ENCODE measurements around the gene SLC7A10. TPM values are rescaled to one million over a fixed set of nuclear protein-coding genes. Genes with fewer than 3 reads are reported as not detected.

The SLC7A10 gene
- total and polyA plus RNA-seq, 2 donors from 2014 or later: 0.41 TPM; not detected in 1

DNA sequence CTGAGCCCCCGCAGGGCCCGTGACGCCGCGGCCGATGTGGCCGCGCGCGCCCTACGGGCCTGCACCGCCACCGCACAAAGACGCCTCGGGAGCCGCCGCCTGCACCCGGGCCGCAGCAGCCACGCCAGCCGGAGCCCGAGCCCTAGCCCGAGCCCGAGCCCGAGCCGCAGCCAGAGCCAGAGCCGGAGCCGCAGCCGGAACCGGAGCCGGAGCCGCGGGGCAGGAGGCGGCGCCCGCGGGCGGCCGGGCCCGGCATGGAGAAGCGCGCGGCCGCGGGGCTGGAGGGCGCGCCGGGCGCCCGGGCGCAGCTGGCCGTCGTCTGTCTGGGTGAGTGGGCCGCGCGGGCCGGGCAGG is 31.1 kb downstream of the SLC7A10 start:
- no peak overlapping the region for H3K9ac ChIP-seq (ENCODE audit: low read length in 3 of 3)
- H3K4me1 ChIP-seq (ENCODE audit: control insufficient read depth in 2 of 3, insufficient read depth in 2 of 3, low read depth in 1 of 3, low read length in 3 of 3): peaks cover 0 to 3% (median 0%) of the 10 kb centered on the region in 3 donors
- FAIRE-seq (no peak), DNase-seq (peak in 2 of 5 donors; percentile 31 to 62)
- no peaks in the 10 kb centered on the region for H3K27me3 ChIP-seq (ENCODE audit: control insufficient read depth, insufficient read depth, low read length)
- no peaks in the 10 kb centered on the region for H3K9me3 ChIP-seq (ENCODE audit: control insufficient read depth in 2 of 3, insufficient read depth in 1 of 3, low read length in 3 of 3)
- no peaks in the 10 kb centered on the region for H3K36me3 ChIP-seq (ENCODE audit: control insufficient read depth in 2 of 3, insufficient read depth in 3 of 3, low read length in 3 of 3)
- peak overlapping the region in 1 of 3 donors; percentile 52 for H3K4me3 ChIP-seq (ENCODE audit: low read length in 3 of 3)
- TF ChIP-seq, protein P1, sequence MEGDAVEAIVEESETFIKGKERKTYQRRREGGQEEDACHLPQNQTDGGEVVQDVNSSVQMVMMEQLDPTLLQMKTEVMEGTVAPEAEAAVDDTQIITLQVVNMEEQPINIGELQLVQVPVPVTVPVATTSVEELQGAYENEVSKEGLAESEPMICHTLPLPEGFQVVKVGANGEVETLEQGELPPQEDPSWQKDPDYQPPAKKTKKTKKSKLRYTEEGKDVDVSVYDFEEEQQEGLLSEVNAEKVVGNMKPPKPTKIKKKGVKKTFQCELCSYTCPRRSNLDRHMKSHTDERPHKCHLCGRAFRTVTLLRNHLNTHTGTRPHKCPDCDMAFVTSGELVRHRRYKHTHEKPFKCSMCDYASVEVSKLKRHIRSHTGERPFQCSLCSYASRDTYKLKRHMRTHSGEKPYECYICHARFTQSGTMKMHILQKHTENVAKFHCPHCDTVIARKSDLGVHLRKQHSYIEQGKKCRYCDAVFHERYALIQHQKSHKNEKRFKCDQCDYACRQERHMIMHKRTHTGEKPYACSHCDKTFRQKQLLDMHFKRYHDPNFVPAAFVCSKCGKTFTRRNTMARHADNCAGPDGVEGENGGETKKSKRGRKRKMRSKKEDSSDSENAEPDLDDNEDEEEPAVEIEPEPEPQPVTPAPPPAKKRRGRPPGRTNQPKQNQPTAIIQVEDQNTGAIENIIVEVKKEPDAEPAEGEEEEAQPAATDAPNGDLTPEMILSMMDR (IDR thresholded peaks at IDR 0.05; ENCODE audit: borderline replicate concordance, extremely low read depth, insufficient read depth): no peak
- intact Hi-C loops (cut with DNase I): no loop called here
- no peak overlapping the region for H3K27ac ChIP-seq (ENCODE audit: low read depth in 2 of 2, low read length in 2 of 2)

DNA sequence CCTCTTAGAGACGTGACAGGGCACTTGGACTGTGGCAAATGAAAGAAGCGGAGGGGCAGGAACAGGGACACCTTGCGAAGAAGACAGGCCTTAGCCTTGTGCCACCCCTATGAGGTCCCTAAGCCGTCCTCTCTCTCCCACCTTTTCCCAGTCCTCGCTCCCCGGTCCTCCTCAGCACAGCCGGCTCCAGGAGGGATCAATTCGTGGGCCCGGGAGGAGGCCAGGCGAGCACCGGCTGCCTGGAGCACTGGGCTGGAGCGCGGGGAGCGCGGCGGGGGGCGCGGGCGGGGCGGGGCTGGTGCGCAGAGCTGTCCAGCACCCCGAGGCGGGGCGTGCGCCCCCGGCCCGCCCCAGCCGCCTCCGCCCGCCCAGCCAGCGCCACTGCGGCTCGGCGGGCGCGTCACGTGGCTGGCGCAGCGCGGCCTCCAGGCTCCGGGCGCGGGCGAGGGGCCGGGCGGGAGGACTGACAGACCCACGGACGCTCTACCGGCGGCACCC is 31.7 kb downstream of the SLC7A10 start, which contains the start of gene LRP3:
LRP3 (plus strand) TSS at position 466 of the 498 bp plus-strand sequence. CDS start 456 bp downstream, outside the sequence.
- FAIRE-seq: no peak
- Histone ChIP-seq H3K27me3 (ENCODE audit: control insufficient read depth, insufficient read depth, low read length) (no peaks in the 10 kb centered on the region), H3K27ac (ENCODE audit: low read depth in 2 of 2, low read length in 2 of 2) (no peak within 1 kb of the TSS), H3K9me3 (ENCODE audit: control insufficient read depth in 2 of 3, insufficient read depth in 1 of 3, low read length in 3 of 3) (no peaks in the 10 kb centered on the region), H3K4me1 (ENCODE audit: control insufficient read depth in 2 of 3, insufficient read depth in 2 of 3, low read depth in 1 of 3, low read length in 3 of 3) (peaks cover 0 to 3% (median 0%) of the 10 kb centered on the region in 3 donors), H3K36me3 (ENCODE audit: control insufficient read depth in 2 of 3, insufficient read depth in 3 of 3, low read length in 3 of 3) (no peaks in the 10 kb centered on the region), H3K9ac (ENCODE audit: low read length in 3 of 3) (peak within 1 kb of the TSS in 1 of 3 donors; percentile 34), H3K4me3 (ENCODE audit: low read length in 3 of 3) (peak within 1 kb of the TSS; percentile 1 to 52 (median 9))
- TF ChIP-seq, protein P1 (IDR thresholded peaks at IDR 0.05; ENCODE audit: borderline replicate concordance, extremely low read depth, insufficient read depth): no peak
- DNase-seq: peak; percentile 66 to 84 (median 70)
- intact Hi-C loops (cut with DNase I): no loop called here

DNA sequence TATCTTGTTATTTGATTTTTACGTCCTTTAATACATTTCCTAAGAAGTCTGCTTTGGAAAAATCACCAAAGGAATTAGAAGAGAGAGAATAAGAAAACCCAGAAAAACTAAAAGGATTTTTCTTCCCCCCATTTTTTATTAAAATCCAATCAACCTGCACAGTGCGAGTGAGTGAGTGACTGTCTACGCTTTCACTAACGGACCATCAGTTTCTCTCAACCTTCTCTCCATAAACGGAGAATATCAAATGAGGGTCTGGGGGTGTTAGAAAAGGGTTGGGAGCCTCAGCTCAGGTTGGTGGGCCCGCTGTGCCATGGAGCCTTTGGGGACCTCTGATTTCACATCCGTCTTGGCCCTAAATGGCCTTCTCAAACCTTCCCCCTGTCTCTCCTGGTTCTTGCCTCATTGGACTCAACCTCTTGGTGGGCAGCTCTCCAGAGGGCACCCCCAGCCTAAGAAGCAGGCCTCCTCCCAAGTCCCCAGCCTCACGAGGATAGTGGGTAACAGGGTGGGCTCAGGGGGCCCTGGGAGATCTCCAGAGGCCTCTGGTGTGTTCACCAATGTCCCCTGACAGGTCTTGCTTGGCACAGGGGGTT is 32.3 kb downstream of the SLC7A10 start:
- H3K4me1 ChIP-seq (ENCODE audit: control insufficient read depth in 2 of 3, insufficient read depth in 2 of 3, low read depth in 1 of 3, low read length in 3 of 3): peaks cover 0 to 3% (median 0%) of the 10 kb centered on the region in 3 donors
- H3K27me3 ChIP-seq (ENCODE audit: control insufficient read depth, insufficient read depth, low read length): no peaks in the 10 kb centered on the region
- FAIRE-seq: no peak
- H3K36me3 ChIP-seq (ENCODE audit: control insufficient read depth in 2 of 3, insufficient read depth in 3 of 3, low read length in 3 of 3): no peaks in the 10 kb centered on the region
- peak overlapping the region in 1 of 3 donors; percentile 32 for H3K4me3 ChIP-seq (ENCODE audit: low read length in 3 of 3)
- no peaks in the 10 kb centered on the region for H3K9me3 ChIP-seq (ENCODE audit: control insufficient read depth in 2 of 3, insufficient read depth in 1 of 3, low read length in 3 of 3)
- no peak for DNase-seq
- intact Hi-C loops (cut with DNase I): no loop called here
- H3K9ac ChIP-seq (ENCODE audit: low read length in 3 of 3): no peak overlapping the region
- no peak overlapping the region for H3K27ac ChIP-seq (ENCODE audit: low read depth in 2 of 2, low read length in 2 of 2)
- TF ChIP-seq, protein P1 (IDR thresholded peaks at IDR 0.05; ENCODE audit: borderline replicate concordance, extremely low read depth, insufficient read depth): no peak
